Measurements from ENCODE around the gene ZNF880.

The ZNF880 gene

GRCh38 chr19:52410276-52410675, 40.6 kb downstream of the ZNF880 start:
- H3K27me3 Mint-ChIP-seq, result no peaks in the 10 kb centered on the region
- H3K36me3 Mint-ChIP-seq, result peaks cover 80% of the 10 kb centered on the region
- H3K4me1 Mint-ChIP-seq, result no peaks in the 10 kb centered on the region
- H3K9me3 Mint-ChIP-seq, result peaks cover 16% of the 10 kb centered on the region
- H3K4me3 Mint-ChIP-seq, result no peak overlapping the region
- no peak overlapping the region for H3K27ac Mint-ChIP-seq

- Mint-ChIP-seq H3K9me3 (peaks cover 11% of the 10 kb centered on the region), H3K27ac (no peak overlapping the region), H3K36me3 (peaks cover 40% of the 10 kb centered on the region)
Measured at GRCh38 chr19:52415711-52416110, 46.0 kb downstream of the ZNF880 start.

GRCh38 chr19:52428937-52429336, 59.2 kb downstream of the ZNF880 start, which contains the start of gene ZNF534:
Gene ZNF534, plus strand, starts transcription at chr19:52429148. Its CDS starts 2,327 bp downstream, at chr19:52431475.
- Mint-ChIP-seq H3K27me3 (no peaks in the 10 kb centered on the region), H3K4me1 (no peaks in the 10 kb centered on the region), H3K9me3 (peaks cover 24% of the 10 kb centered on the region), H3K27ac (no peak within 1 kb of the TSS), H3K4me3 (no peak within 1 kb of the TSS), H3K36me3 (peaks cover 21% of the 10 kb centered on the region)

More at GRCh38 chr19:52415711-52416110, 46.0 kb downstream of the ZNF880 start:
- Mint-ChIP-seq H3K27me3 (no peaks in the 10 kb centered on the region), H3K4me3 (no peak overlapping the region), H3K4me1 (no peaks in the 10 kb centered on the region)

Data from activated naive CD4-positive, alpha-beta T cell treated with anti-CD3 and anti-CD28 coated beads, Interleukin-2, amount 50 U/mL, for 24 hours (primary cell).